NCI-H2029 treated with DMSO at 0.1 percent for 48 hours (cell line): Measurements from ENCODE around the gene GPR37.
A peak's percentile ranks its signal among the peaks of the same experiment; 100 is the strongest.

Source experiments
- DNase-seq: peaks from one replicate; lab custom pipeline; 2025; lab: John Stamatoyannopoulos, UW

Gene GPR37

GRCh38 chr7:124765401-124766352 lies at the start of gene GPR37:
TSS of gene GPR37 (minus strand) at chr7:124765792. CDS start at chr7:124764976, 816 bp downstream.
- peak; percentile 52 for DNase-seq

GRCh38 chr7:124813994-124814798 lies 48.6 kb upstream of the GPR37 start:
- DNase-seq: no peak

GRCh38 chr7:124812764-124813163 lies 47.2 kb upstream of the GPR37 start:
- no peak for DNase-seq

- DNase-seq: no peak
Observed at GRCh38 chr7:124811341-124811740, 45.7 kb upstream of the GPR37 start.

GRCh38 chr7:124810605-124811004 lies 45.0 kb upstream of the GPR37 start:
- no peak for DNase-seq

GRCh38 chr7:124808206-124808605 lies 42.6 kb upstream of the GPR37 start:
- DNase-seq: no peak

GRCh38 chr7:124801330-124801895 lies 35.8 kb upstream of the GPR37 start:
- DNase-seq: no peak

- DNase-seq: no peak
Observed at GRCh38 chr7:124800386-124800785, 34.8 kb upstream of the GPR37 start.

GRCh38 chr7:124799448-124799847 lies 33.9 kb upstream of the GPR37 start:
- DNase-seq: no peak

- no peak for DNase-seq
Observed at GRCh38 chr7:124796771-124797170, 31.2 kb upstream of the GPR37 start.

- no peak for DNase-seq
Observed at GRCh38 chr7:124792696-124793095, 27.1 kb upstream of the GPR37 start.

GRCh38 chr7:124792002-124792401 lies 26.4 kb upstream of the GPR37 start:
- no peak for DNase-seq

GRCh38 chr7:124791426-124791825 lies 25.8 kb upstream of the GPR37 start:
- DNase-seq: no peak

- DNase-seq: no peak
Observed at GRCh38 chr7:124790645-124791044, 25.1 kb upstream of the GPR37 start.

- no peak for DNase-seq
Observed at GRCh38 chr7:124785994-124786393, 20.4 kb upstream of the GPR37 start.

GRCh38 chr7:124784879-124785818 lies 19.6 kb upstream of the GPR37 start:
- DNase-seq: peak; percentile 56

- no peak for DNase-seq
Observed at GRCh38 chr7:124783271-124783670, 17.7 kb upstream of the GPR37 start.

GRCh38 chr7:124781907-124782734 lies 16.5 kb upstream of the GPR37 start:
- no peak for DNase-seq

GRCh38 chr7:124781418-124781817 lies 15.8 kb upstream of the GPR37 start:
- DNase-seq: no peak

GRCh38 chr7:124780608-124781007 lies 15.0 kb upstream of the GPR37 start:
- no peak for DNase-seq

- no peak for DNase-seq
Observed at GRCh38 chr7:124780056-124780455, 14.5 kb upstream of the GPR37 start.
